ENCODE results near the gene FBXW10B.
"Not testable (repeated sequence)": the region's sequence is repeated elsewhere in the genome, so short reads cannot be mapped to it uniquely, and the experiment has no call there.

FBXW10B gene

DNA sequence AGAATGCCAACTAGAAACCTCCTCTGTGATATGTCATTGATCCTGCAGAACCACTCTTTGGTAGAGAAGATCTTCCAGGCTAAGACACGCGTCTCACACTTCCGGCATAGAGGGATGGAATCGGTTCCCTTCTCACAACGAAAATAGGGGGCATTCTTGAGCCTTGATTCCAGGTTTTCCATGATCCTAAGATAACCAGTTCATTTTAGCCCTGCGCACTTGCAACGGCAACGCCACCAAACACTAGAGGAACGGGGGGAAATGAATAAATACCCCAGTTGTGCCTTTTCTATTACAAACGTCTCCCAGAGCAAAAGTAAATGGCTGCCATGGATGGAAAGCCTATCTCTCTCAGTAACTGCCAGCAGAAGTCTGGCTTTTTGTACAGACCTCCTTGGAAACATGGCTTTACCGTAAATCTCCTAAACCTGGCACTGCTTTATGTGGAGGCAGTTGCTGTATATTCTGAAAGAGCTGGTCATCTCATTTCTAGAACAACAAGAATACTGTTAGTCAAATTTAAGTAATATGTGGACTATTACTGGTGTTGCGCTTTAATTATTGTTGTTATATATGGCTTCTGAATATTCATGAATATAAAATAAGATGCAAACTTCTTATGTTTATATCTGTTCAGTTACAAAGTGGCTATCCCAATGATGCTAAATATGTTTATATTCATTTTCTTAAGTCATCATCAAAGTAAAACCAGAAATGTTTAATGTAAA, at the start of gene FBXW10B:
Gene FBXW10B, minus strand, starts transcription at position 374 of the 728 bp plus-strand sequence. Its CDS starts 192 bp downstream, at position 182.
- in situ Hi-C loops (cut with MboI; ENCODE audit: low sequenced_read_pairs) = not testable (repeated sequence)

GRCh38 chr17:15663691-15664090, 44.2 kb upstream of the FBXW10B start:
- in situ Hi-C loops (cut with MboI; ENCODE audit: low sequenced_read_pairs) = no loop called here

DNA sequence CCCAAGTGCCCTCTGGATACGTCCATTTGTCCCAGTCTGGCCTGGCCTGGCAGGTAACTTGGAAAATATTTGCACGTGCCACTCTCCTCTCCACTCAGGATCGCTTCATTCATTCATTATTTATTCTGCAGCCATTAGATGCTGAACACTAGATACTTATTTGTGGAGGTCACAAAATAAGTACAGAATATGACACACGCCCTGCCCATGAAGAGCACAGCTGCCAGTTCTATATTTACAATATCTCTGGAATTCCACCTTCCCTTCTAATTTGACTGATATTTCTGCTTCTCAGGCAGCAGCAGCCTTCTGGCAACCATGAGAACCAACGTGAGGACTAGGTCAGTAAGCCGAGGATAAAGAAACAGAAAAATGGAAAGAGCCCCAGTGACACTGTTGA, 43.7 kb upstream of the FBXW10B start:
- in situ Hi-C loops (cut with MboI; ENCODE audit: low sequenced_read_pairs) = no loop called here

GRCh38 chr17:15662681-15663080, 43.2 kb upstream of the FBXW10B start:
- in situ Hi-C loops (cut with MboI; ENCODE audit: low sequenced_read_pairs) = no loop called here

DNA sequence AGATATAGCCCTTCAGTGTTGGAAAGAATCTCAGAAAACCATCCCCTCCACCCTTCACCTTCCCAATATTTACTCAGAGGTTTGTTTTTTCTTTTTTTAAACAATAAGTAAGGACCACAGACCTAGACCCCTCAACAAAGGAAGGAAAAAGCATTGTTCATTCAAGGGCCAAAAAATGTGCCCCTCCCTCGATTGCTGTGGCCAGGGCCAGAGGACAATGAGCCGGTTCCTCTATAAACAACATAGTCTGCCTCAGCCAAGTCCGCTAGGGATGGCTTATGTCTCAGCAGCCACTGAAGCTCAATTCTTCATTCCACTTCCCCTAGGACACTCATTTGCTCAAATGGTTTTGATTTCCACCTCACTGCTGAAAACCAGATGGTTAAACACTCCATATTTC, 40.6 kb upstream of the FBXW10B start:
- in situ Hi-C loops (cut with MboI; ENCODE audit: low sequenced_read_pairs) = no loop called here

GRCh38 chr17:15659663-15660062, 40.2 kb upstream of the FBXW10B start:
- in situ Hi-C loops (cut with MboI; ENCODE audit: low sequenced_read_pairs) = no loop called here

GRCh38 chr17:15659236-15659635, 39.7 kb upstream of the FBXW10B start:
- in situ Hi-C loops (cut with MboI; ENCODE audit: low sequenced_read_pairs) = no loop called here

- in situ Hi-C loops (cut with MboI; ENCODE audit: low sequenced_read_pairs) = no loop called here
Observed at GRCh38 chr17:15658296-15658695, 38.8 kb upstream of the FBXW10B start.

- in situ Hi-C loops (cut with MboI; ENCODE audit: low sequenced_read_pairs) = no loop called here
Observed at GRCh38 chr17:15657868-15658267, 38.4 kb upstream of the FBXW10B start.

GRCh38 chr17:15654886-15655561, 35.5 kb upstream of the FBXW10B start:
- in situ Hi-C loops (cut with MboI; ENCODE audit: low sequenced_read_pairs) = no loop called here

GRCh38 chr17:15654401-15654800, 34.9 kb upstream of the FBXW10B start:
- in situ Hi-C loops (cut with MboI; ENCODE audit: low sequenced_read_pairs) = not testable (repeated sequence)

DNA sequence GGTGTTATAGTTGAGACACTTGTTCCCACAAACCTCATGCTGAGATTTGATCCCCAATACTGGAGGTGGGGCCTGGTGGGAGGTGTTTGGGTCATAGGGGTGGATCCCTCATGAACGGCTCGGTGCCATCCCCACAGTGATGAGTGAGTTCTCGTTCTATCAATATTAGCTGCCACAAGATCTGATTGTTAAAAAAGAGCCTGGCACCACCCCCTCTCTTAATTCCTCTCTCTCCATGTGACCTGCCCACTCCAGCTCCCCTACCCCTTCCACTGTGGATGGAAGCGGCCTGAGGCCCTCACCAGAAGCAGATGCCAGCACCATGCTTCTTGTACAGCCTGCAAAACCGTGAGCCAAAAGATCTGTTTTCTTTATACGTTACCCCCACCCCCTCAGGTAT, 33.5 kb upstream of the FBXW10B start:
- in situ Hi-C loops (cut with MboI; ENCODE audit: low sequenced_read_pairs) = no loop called here

DNA sequence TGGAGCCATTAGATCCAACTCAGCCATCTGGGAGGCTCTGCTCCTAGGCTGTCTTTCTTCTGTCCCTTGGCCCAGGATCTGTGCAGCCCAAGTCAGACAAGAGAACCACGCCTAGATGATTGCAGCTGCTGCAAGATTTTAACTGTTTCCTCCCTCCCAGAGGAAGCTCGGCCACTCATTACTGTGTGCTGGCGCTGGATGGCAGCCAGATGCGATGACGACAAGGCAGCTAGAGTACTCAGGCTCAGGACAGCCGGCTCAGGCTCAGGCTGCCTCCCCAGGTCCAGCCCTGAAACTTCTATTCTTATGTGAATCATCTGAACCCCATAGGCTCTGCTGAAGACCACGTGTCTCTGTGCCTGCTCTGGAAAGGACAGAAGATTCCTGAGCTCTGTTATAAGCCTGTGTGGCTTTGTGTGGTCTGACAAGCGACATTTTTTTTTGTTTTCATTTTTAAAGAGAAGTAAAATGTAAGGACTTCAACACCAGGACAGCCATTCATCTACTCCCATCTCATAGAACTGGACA, 32.1 kb upstream of the FBXW10B start:
- in situ Hi-C loops (cut with MboI; ENCODE audit: low sequenced_read_pairs) = no loop called here

DNA sequence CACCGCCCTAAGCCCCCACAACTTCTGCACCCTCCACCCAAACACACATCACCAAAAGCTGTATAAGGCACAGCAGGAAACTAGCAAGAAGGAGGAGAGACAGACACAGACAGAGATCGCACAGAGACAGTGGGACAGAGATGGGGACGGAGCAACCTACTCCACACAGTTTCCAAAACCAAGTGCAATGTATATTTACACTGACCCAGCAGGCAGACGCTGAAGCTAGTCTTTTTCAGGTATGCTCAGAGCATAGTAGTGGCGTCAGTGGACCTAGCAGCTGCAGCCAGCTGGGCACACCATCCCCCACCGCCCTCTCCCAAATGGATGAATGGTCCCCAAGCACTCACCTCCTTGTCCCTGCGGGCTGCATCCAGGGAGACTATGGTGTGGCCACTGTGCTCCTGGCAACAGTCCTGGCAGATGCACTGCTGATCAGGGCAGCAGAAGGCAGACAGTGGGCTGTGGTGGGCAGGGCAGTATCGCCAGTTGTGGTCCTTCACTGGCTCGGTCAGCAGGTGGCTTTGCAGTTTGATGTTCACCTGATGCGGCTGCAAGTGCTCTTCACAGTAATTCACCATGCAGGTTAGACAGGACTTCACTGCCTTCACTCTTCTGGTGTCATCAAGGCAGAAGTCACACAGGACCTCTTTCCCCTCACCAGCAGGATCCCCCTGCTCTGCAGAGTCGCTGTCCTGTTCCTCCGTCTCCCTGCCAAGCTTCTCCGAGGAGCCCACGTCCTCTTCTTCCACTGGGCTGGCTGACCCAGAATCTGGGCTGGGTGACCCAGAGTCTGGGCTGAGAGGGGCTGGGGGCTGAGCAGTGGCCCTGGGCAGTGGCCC, 31.5 kb upstream of the FBXW10B start:
- in situ Hi-C loops (cut with MboI; ENCODE audit: low sequenced_read_pairs) = no loop called here

GRCh38 chr17:15649861-15650421, 30.4 kb upstream of the FBXW10B start:
- in situ Hi-C loops (cut with MboI; ENCODE audit: low sequenced_read_pairs) = no loop called here

DNA sequence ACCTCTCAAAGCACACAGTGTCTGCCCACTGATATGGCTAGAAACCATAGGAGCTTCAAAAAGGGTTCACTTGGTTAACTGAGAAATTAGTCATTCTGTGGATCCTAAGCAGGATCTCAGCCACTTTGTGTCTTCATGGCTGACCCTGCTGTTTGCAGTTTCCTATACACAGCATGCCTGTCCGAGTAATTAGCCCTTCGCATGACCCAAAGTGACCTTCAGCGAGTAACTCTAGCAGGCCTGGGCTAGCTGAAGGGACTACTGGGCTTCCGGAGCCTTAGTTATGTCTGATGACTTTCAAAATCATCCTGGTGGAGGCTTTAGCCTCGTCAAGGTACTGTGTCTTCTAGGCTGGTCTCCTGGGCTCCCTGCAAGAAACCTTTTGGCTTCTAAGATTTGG, 28.9 kb upstream of the FBXW10B start:
- in situ Hi-C loops (cut with MboI; ENCODE audit: low sequenced_read_pairs) = no loop called here

GRCh38 chr17:15645942-15646312, 26.4 kb upstream of the FBXW10B start:
- in situ Hi-C loops (cut with MboI; ENCODE audit: low sequenced_read_pairs) = not testable (repeated sequence)

DNA sequence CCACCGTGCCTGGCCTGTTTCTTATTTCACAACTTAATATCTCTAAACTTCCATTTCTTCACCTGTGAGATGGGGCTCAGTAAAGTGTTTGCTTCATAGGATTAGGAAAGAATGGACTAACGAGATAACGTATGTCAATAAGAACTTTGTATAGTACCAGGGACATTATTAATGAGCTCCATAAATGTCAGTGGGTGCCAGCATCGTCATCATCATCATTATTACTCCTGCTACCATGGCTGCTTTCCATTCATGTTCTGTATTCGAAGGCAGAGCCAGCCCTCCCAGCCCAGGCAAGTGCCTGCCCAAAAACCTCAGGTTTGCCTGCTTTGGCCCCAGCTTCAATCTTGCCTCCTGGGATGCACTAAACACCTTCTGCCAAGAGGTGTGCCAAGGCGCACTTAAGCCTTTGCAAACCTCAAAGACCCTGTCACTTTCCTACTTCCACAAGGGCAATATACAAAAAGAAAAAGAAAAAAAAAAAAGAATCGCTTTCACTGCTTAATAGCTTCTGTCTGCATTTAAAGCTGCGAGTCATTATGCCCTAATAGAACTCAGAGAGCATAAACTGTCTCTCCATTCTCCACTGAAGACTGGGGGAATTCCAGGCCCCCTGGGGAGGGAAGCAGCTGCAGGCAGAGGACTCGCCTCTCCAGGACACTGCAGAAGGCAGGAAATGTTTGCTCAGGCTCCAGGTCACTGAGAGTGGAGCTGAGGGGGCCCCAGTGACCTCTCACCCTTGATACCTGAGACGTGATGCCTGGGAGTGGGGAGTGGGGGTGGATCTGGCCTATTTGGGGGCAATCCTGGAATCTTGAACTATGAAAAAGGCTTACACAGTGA, 25.8 kb upstream of the FBXW10B start:
- in situ Hi-C loops (cut with MboI; ENCODE audit: low sequenced_read_pairs) = not testable (repeated sequence)

DNA sequence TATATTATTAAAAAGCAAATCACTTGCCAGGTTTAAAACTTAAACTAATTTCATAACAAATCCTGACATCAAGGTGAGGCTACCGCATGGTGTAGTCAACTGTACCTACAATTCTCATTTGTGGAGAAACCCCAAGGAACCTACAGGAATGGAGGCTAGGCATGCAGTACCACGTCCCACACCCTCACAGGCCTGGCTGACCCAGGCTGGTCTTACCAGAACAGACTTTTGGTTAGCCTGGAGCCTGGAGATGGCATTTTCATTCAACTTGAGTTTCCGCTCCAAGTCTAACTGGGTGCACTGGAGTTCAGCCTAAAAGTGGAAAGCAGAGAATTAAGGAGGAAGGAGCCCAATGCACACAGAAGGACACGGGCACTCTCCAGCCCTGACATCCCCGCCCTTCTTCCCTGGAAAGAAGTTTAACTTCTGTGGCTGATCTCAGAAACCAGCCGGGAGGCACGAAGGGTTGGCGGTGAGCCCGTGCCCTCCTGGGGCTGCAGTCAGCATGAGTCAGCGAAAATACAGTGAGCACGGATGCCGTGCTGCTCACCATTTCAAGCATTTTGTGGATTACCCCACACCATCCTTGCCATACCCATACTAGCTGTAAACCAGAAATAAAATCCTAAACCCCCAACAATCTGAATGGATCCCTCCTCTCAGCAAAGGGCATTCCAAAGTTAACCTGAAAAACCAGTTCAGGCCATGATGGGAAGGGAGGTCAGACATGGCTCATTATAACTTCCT, 23.2 kb upstream of the FBXW10B start:
- in situ Hi-C loops (cut with MboI; ENCODE audit: low sequenced_read_pairs) = not testable (repeated sequence)
